ENCODE measurements around the gene UNC119B. TPM values are rescaled to one million over a fixed set of nuclear protein-coding genes. Genes with fewer than 3 reads are reported as not detected.

The UNC119B gene
- total RNA-seq, 6 donors from 2014 or later = 18.8 to 28.7 (median 22.8) TPM

DNA sequence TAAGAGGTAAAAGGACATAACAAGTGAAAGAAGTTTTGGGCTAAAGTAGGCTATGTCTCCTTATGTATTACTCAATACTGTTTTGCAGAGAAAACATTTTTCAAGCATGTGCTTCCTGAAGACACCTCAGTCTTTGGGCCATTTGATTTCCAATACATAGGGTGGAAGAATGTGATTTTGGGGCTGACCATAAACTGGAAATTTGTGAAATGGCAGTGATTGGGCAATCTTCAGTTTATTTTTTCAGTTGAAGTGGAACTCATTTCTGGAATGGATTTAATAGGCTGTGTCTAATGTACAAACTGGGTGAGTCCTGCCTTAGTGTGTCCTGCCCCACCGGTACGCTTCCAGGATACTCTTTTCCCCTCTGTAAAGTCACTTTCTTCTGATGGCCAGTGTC is 12.5 kb downstream of the UNC119B start:
- Histone ChIP-seq H3K4me1 (peaks cover 16 to 43% (median 25%) of the 10 kb centered on the region in 4 donors), H3K36me3 (peaks cover 3 to 64% (median 35%) of the 10 kb centered on the region in 4 donors), H3K27me3 (no peaks in the 10 kb centered on the region), H3K9me3 (no peaks in the 10 kb centered on the region), H3K27ac (peak overlapping the region in 1 of 4 donors; percentile 6), H3K4me3 (no peak overlapping the region)
- ATAC-seq (ENCODE audit: low FRiP score in 2 of 2) = no peak
- DNase-seq = no peak
- no peak for TF ChIP-seq EP300 (IDR thresholded peaks at IDR 0.05)
- no peak for TF ChIP-seq POLR2AphosphoS5 (IDR thresholded peaks at IDR 0.05)
- TF ChIP-seq POLR2A (IDR thresholded peaks at IDR 0.05) = no peak
- TF ChIP-seq, protein P1, sequence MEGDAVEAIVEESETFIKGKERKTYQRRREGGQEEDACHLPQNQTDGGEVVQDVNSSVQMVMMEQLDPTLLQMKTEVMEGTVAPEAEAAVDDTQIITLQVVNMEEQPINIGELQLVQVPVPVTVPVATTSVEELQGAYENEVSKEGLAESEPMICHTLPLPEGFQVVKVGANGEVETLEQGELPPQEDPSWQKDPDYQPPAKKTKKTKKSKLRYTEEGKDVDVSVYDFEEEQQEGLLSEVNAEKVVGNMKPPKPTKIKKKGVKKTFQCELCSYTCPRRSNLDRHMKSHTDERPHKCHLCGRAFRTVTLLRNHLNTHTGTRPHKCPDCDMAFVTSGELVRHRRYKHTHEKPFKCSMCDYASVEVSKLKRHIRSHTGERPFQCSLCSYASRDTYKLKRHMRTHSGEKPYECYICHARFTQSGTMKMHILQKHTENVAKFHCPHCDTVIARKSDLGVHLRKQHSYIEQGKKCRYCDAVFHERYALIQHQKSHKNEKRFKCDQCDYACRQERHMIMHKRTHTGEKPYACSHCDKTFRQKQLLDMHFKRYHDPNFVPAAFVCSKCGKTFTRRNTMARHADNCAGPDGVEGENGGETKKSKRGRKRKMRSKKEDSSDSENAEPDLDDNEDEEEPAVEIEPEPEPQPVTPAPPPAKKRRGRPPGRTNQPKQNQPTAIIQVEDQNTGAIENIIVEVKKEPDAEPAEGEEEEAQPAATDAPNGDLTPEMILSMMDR (IDR thresholded peaks at IDR 0.05) = no peak
- WGBS, 2 donors = 80 to 94% methylated on average over 2 of the region's 2 CpGs

DNA sequence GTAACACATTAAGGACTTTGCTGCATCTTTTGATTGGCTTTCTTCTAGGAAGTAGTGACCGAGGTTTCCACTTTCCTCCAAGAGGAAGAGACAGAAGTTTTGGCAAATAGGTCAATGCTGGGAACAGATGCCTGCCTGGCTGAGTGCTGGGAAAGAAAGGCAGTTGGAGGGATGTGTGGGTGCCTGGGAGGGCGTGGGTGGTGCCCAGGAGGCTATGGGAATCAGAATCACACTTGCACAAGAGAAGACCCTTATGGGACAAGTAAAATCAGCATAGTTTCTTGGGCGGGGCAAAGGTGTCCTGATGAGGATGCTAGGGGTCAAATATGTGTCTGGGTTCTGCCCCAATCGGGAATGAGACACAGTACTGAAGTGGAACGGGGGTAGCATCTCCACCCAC is 14.5 kb downstream of the UNC119B start:
- no peaks in the 10 kb centered on the region for H3K27me3 ChIP-seq
- WGBS, 2 donors = 71 to 78% methylated on average over 5 of the region's 5 CpGs
- H3K27ac ChIP-seq = no peak overlapping the region
- no peak for TF ChIP-seq POLR2A (IDR thresholded peaks at IDR 0.05)
- TF ChIP-seq, protein P1 (IDR thresholded peaks at IDR 0.05) = no peak
- no peak for TF ChIP-seq EP300 (IDR thresholded peaks at IDR 0.05)
- TF ChIP-seq POLR2AphosphoS5 (IDR thresholded peaks at IDR 0.05) = no peak
- no peak overlapping the region for H3K4me3 ChIP-seq
- H3K4me1 ChIP-seq = peaks cover 16 to 43% (median 25%) of the 10 kb centered on the region in 4 donors
- no peaks in the 10 kb centered on the region for H3K9me3 ChIP-seq
- DNase-seq (no peak), ATAC-seq (ENCODE audit: low FRiP score in 2 of 2) (no peak)
- H3K36me3 ChIP-seq = peaks cover 3 to 58% (median 28%) of the 10 kb centered on the region in 4 donors

GRCh38 chr12:120725151-120725658 is 14.9 kb downstream of the UNC119B start:
- DNase-seq = no peak
- peaks cover 16 to 42% (median 25%) of the 10 kb centered on the region in 4 donors for H3K4me1 ChIP-seq
- peak overlapping the region; percentile 80 to 86 (median 84) for H3K27ac ChIP-seq
- no peak for TF ChIP-seq POLR2AphosphoS5 (IDR thresholded peaks at IDR 0.05)
- TF ChIP-seq, protein P1 (IDR thresholded peaks at IDR 0.05) = no peak
- TF ChIP-seq EP300 (IDR thresholded peaks at IDR 0.05) = no peak
- TF ChIP-seq POLR2A (IDR thresholded peaks at IDR 0.05) = no peak
- H3K36me3 ChIP-seq = peaks cover 3 to 57% (median 25%) of the 10 kb centered on the region in 4 donors
- 22 to 28% methylated on average over 14 of the region's 14 CpGs for WGBS, 2 donors
- no peak for ATAC-seq (ENCODE audit: low FRiP score in 2 of 2)
- H3K4me3 ChIP-seq = peak overlapping the region in 3 of 4 donors; percentile 71 to 83 (median 76)
- no peaks in the 10 kb centered on the region for H3K9me3 ChIP-seq
- H3K27me3 ChIP-seq = no peaks in the 10 kb centered on the region

GRCh38 chr12:120725659-120726509 is 15.6 kb downstream of the UNC119B start, which contains the start of gene ACADS:
TSS of gene ACADS (plus strand) at chr12:120725826. CDS start at chr12:120725886, 60 bp downstream.
- no peaks in the 10 kb centered on the region for H3K27me3 ChIP-seq
- 8 to 51% methylated on average over 9 to 53 of the region's 66 CpGs for WGBS, 2 donors
- H3K27ac ChIP-seq = peak within 1 kb of the TSS; percentile 80 to 86 (median 84)
- ATAC-seq (ENCODE audit: low FRiP score in 2 of 2) = peak; percentile 97 to 99
- no peak for TF ChIP-seq EP300 (IDR thresholded peaks at IDR 0.05)
- peak; percentile 45 to 67 for TF ChIP-seq POLR2AphosphoS5 (IDR thresholded peaks at IDR 0.05)
- TF ChIP-seq, protein P1 (IDR thresholded peaks at IDR 0.05) = peak in 3 of 6 experiments; percentile 13 to 37 (median 21)
- peak; percentile 35 to 76 (median 55) for TF ChIP-seq POLR2A (IDR thresholded peaks at IDR 0.05)
- DNase-seq = peak; percentile 95 to 99
- H3K9me3 ChIP-seq = no peaks in the 10 kb centered on the region
- H3K4me3 ChIP-seq = peak within 1 kb of the TSS; percentile 71 to 83 (median 76)
- H3K36me3 ChIP-seq = peaks cover 3 to 55% (median 22%) of the 10 kb centered on the region in 4 donors
- H3K4me1 ChIP-seq = peaks cover 16 to 35% (median 25%) of the 10 kb centered on the region in 4 donors

All from upper lobe of left lung (tissue), 6 donors.